Measurements from ENCODE around the gene TANGO6.

The TANGO6 gene

DNA sequence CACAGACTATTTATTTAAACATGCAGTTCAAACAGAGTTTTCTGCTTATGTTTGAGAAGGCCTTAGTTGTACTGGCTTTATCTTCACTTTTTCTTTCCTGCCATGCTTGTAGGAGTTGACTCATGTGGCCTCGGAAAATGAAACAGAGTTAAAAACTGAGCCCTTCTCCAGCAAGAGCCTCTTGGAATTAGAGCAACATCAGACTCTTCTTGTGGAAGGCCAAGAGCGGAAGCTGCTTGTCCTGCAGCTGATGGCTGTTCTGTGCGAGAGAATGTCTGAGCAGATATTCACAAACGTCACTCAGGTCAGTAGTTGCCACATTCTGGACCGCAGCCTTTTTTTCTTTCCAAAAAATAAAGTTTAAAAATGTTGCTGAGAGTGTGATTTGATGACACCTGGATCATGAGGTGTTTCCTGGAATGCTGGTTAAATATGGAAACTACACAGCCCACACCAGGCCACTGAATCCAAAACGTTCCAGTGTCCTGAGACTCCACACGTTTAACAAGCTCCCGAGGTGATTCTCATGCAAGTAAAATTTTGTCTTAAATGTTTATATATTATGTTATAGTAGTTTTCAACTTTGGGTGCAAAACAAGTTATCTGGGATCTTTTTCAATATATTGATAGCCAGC lies 65.9 kb downstream of the TANGO6 start:
- no peak for DNase-seq (ENCODE audit: low spot score)

DNA sequence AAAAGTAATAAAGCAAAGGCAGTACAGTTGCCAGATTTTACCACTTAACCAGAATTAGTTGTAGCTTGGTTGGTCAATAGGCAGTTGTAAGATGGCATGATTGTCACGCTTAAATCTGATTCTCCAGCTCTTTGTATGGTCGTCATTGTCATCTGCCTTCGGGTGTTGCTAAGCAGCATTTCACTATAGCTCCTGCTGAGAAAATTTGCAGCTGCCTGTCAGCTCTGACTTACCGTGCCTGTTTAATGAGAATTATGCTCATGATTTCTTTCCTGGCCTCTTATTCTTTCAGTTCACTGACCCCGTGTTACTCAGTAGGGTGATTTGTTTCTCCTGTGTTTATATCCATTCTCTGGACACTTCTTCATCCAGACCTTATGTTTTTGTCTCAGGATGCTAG lies 66.7 kb downstream of the TANGO6 start:
- no peak for DNase-seq (ENCODE audit: low spot score)

DNA sequence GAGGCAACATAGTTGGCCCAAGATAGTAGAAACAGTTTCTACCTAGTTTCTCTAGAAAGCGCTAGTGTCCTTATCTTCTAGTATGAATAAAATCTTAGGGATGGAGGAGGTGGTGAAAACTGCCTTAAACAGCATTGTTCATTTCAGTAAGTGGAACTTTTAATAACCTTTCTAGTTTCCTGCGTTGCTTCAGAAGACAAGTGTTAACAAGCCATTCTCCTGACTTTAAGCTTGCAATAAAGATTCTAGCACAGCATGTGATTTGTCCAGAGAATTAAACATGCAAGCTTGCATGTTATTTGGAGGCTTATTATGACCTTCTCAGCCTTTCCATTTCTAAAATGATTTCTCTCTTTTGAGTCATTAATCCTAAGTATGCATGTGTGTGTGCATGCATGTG lies 72.3 kb downstream of the TANGO6 start:
- no peak for DNase-seq (ENCODE audit: low spot score)

DNA sequence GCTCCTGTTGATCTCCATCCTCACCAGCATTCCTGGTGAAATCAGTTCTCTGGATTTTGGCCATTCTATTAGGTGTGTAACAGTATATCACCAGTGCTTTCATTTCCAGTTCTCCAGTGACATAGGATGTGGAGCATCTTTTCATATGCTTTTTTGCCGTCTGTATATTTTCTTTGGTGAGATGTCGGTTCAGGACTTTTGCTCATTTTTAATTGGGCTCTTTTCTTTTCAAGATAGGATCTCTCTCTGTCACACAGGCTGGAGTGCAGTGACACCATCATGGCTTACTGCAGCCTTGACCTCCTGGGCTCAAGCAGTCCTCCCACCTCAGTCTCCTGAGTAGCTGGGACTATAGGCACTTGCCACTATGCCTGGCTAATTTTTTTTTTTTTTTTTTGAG lies 74.2 kb downstream of the TANGO6 start:
- DNase-seq (ENCODE audit: low spot score), result no peak

DNA sequence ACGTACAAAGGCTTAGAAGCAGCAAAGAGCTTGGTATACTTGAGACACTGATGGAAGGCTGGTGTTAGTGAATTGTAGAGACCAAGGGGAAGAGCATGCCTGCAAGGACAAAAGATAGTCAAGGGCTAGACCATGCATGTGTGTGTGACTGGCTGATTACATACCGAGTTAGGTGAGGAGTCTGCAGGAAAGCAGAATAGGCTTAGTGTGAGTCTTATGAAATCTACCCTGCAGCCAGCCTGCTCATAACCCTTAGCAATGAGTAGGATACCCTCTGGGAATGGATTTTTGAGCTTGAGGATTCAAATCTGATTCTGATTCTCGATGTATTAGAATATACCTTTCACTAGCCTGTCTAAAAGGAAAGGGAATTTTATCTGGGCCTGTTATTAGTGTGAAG lies 77.0 kb downstream of the TANGO6 start:
- DNase-seq (ENCODE audit: low spot score), result no peak

DNA sequence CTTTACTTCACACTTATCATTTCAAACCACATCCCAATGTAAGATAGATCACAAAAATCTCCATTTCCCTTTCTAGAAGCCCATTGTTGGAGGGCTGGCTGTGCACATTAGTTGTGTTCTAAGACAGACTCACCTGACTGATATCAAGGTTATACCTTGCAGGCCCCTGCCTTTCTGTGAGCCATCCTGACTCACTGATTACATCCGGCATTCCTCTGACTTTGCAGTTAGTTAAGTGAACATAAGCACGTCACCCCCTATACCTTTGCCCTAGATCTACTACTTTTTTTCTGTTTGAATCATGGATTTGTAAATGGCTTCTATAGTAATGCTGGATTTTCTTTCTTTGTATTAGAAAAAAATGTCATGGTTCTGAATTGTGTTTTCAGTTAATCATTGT lies 78.3 kb downstream of the TANGO6 start:
- DNase-seq (ENCODE audit: low spot score), result no peak

DNA sequence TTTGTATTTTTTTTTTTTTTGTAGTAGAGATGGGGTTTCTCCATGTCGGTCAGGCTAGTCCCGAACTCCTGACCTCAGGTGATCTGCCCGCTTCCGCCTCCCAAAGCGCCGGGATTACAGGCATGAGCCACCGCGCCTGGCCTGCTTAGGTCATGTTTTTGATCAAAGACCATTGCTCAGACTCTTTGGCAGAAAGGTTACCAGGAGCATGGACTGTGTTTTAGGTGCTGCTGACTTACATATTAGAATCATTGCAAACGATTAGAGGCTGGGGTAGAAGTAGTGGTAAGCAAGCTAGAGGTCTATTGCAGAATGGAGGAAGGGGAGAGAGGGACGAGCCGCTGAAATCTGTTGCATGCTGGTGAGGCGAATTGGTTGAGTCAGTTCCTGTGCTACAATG lies 79.8 kb downstream of the TANGO6 start:
- no peak for DNase-seq (ENCODE audit: low spot score)

DNA sequence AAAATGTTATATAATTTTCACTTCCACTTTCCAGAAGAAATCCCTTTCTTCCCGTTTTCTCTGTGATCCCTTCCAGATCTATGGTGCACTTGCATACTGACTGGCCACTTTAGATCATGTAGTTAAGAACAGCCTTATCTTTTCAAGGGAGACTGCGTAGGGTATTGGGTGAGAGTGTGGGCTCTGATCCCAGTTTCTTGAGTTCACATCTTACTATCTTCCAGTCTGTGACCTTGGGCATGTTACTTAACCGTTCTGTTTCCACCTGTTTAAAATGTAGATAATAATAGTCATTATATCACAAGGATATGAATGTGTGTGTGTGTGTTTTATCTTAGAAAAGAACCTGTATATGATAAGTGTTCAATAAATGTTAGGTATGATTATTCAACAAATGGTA lies 83.7 kb downstream of the TANGO6 start:
- DNase-seq (ENCODE audit: low spot score), result no peak

DNA sequence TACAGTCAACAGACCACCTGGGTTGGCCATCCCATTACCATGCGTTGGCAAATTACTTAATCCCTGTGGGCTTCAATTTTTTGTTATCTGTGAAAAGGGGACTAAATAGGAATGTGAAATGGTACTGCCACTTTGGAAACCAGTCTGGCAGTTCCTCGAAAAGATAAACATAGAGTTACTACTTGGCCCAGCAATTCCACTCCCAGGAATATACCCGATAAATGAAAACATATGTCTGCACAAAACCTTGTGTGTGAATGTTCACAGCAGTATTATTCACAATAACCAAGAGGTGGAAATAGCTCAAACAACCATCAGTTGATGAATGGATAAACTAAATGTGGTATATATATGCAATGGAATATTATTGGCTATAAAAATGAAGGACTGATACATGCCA lies 87.9 kb downstream of the TANGO6 start:
- no peak for DNase-seq (ENCODE audit: low spot score)

DNA sequence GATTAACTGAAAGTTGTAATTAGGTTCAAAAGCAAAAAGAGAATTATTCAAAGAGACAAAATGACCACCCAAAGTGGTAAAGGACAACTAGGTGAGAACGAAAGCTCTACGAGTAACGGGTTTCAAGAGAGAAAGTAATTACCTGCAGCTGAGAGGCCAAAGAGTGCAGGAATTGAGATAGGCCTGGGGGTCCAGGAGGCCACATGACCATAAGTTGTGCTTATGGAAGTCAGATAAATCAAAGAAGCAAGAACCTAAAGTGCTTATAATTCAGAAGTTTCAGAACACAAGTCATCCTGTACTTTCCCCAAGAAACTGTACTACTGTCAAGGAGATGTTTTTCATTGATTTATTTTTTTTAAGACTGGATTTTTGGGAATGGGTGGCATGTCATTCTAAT lies 91.1 kb downstream of the TANGO6 start:
- no peak for DNase-seq (ENCODE audit: low spot score)

DNA sequence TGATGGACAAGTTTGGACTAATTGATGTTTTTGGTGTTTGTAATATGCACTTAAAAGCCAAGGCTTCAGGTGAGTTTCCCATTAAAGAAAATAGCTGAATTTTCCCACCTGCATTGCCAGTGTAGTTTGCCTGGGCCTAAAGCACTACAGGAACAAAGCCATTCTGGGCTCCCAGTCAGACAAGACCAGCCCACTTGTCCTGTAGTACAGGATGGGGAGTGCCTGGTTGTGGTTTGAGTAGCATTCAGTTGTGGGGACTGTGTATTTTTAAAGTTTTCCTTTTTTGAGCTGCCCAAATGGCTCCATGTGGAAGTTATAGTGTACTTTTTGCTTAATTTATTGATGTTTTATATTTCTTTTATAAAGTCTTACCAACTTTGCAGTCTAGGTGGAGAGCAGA lies 91.7 kb downstream of the TANGO6 start:
- no peak for DNase-seq (ENCODE audit: low spot score)

DNA sequence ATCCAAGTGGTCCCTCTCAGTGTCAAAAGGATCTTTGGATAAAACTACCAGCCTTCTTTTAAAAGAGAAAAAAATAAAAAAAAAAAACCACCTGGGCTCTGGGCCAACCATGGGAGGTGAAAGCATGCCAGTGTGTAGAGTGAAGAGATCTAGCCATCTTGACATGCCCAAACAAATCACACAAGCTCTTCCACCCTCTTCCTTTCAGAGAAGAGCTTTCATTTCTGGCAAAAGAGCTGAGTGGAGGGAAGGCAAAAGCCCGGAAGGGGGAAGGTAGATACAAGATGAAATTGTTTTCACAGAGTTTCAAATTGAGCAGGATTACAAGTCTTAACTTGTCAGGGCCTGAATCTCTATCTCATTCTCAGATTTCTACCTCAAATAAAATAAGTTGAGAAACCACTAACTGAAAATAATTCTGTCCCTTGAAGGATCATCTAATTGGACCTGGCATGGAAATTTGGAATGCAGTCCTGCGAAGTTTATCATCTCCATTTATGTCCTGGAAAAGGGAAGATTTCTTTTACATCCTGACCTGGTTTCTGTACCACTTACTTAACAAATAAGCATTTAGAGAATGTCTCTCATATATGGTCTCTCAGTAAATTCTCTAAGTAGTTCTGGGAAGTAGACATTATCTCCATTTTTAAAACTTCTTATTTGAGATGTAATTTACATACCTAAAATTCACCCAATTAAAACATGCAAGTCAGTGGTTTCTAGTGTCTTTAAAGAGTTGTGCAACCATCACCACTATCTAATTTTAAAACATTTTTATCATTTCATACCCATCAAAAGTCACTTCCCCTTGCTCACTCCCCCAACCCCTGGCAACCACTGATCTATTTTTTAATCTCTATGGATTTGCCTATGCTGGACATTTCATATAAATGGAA lies 93.7 kb downstream of the TANGO6 start:
- no peak for DNase-seq (ENCODE audit: low spot score)

DNA sequence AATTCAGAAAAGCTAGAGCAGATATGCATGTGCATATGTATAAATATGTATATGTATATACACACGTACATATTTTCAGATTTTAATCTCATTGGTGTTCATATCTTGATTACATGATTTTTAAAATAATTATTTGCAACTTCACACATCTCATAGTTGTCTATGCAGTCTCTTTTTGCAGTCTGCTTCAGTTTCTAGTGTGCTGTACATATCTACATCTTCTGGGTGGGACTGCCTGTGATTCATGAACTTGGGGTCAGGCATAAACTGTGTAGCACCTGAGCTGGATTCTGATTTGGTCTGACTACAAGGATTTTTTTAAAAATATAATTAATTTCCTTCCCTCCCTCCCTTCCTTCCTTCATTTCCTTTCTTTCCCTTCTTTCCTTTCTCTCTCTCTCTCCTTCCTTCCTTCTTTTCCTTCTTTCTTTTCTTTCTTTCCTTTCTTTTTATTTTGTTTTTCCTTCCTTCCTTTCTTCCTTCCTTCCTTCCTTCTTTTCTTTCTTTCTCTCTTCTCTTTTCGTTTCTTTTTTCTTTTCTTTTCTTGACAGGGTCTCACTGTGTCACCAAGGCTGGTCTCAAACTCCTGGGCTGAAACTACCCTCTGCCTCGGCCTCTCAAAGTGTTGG lies 96.5 kb downstream of the TANGO6 start:
- DNase-seq (ENCODE audit: low spot score), result no peak

DNA sequence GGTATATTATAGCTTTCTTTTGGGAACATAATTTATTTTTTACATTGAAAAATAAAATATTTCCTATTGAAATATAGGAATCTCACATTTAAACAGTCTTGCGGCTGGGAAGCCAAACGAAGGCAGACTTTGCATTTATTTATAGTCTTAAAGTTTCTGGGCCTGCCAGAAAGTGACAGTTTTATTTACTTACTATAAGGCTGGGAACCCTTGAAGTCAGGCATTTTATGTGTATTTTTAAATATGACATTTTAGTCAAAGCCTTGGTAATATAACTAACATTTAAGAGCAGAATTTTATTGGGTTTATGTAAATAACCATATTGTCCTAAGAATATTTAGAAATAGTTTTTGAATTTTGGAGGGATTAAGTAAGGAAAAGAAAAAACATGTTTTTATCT lies 97.5 kb downstream of the TANGO6 start:
- DNase-seq (ENCODE audit: low spot score), result no peak

DNA sequence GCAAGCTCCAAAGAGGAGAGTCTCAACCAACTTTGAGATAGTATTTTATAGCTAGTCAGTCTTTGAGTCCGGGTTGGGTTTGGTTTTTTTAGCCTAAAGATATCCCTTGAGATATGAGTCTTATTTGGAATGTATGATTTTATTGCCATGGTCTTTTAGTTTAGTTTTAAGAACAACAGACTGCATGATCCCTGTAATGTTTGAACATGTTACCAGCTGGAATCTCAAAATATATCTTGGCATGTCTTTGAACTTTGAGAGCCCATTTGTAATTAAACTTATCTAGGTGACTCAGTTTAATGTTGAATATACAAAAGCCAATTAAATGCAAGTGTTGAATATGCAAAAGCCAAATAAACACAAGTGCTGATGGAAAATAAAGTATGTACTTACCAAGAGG lies 100.6 kb downstream of the TANGO6 start:
- DNase-seq (ENCODE audit: low spot score), result no peak

DNA sequence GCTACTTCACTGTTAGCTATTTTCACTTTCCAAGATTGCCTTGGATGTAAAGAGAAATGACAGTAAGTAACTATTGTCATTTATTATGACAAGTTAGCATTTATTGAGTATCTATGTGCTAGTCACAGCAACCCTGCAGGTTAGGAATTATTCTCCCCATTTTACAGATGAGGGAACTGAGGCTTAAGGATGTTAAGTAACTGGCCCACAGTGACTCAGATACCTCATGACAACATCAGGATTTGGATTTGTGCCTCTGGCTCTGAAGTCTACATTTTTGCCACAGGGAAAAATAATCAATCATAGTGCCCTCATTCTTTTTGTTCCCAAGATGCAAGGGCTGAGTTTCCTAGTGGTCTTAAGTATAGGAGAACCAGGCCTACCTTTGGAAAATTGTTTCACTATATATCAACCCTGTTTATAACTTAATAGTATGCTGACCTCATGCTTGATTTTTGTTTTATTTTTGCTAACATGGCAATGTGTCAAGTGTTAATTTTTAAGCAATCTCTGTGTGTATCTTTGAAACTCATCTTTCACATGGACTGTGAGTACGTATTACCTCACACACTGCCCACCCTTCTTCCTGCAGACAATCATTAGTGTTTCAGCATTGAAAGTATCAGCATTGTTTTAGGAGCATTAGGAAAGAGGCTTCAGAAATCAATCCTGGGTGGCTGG lies 105.0 kb downstream of the TANGO6 start:
- no peak for DNase-seq (ENCODE audit: low spot score)

DNA sequence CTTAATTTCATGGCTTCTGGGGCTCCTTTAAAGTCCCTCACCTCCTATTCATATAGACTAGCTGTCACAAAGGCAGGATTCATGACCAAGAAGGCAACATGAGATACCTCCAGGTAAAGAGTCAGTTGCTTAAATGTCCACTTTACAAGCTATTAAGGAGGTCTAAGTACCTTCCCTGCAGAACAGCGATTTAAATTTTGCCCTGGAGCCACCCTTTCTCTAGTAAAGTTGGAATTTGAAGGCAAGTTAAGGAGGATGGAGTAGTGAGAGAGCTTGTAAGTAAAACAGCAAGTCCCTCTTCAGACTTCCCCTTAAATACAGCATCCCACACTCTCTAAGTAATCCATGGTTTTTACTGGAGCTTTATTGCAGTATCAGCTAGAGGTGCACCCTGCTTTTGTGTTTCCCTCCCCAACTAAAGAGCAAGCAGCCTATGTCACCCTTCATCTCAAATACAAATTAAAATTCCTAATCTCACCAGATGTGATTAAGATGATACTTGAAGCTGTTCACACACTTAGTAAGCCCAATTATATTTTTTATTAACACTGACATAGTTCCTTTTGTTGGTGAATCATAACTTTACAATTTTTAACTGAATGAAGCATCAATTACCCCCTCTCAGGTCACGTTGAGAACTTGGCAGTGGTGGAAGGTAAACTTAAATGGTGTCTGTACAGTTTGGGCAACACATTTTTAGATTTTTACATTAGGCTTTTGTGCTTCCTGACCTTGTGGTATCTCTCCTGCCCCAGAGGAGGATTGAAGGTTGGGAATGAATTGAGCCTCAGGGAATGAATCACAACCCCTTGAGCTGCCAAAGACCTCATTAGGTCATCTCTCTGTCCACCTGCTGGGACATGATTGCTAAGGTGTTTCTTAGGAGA lies 108.9 kb downstream of the TANGO6 start:
- no peak for DNase-seq (ENCODE audit: low spot score)

DNA sequence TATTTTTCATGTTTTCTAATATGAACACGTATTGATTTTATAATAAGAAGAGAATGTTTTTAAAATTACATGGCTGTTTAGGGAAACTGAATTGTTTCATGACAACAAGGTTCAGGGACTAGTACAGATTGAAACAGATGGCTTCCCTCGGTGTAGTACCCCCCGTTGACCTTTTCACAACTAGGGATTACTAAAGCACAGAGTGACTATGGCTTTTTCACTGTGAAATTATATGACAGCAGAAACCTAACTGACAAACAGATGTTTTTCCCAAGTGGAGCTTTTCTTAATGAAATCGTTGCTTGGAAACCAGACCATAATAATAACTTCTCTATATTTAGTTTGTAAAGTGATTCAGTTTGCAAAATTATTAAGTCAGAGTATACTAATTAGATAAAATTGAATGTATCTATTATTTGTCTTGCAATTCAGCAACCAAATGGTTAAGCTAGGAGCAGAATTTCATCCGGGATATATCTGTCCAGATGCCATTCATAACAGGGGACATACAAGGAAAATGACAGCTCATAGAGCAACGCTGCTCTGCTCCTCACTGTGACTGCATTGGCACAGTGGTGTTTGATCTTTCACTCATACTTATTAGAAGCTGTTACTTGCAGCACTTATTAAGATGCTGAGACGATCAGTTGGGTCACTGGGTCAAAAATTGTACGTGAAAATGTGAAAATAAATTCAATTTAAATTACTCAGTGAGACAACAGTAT lies 111.7 kb downstream of the TANGO6 start:
- no peak for DNase-seq (ENCODE audit: low spot score)

DNA sequence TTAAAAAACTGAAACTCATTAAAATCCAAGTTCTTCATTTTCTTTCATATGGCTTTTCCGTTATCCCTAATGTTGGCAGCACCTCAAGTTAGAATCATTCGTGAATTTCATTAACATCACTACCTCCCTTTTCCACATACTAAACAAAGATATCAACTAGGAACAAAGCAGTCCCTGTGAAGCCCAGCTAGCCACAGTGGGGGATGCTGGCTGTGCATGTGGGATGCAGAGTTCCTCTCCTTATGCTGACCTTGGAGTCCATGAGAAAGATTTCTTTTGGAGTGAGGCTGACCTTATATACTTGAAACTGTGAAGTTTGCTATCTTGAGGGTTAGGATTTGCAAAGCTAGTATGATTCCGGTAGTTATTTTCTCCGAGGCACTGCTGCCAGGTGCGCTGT lies 117.6 kb downstream of the TANGO6 start:
- no peak for DNase-seq (ENCODE audit: low spot score)

DNA sequence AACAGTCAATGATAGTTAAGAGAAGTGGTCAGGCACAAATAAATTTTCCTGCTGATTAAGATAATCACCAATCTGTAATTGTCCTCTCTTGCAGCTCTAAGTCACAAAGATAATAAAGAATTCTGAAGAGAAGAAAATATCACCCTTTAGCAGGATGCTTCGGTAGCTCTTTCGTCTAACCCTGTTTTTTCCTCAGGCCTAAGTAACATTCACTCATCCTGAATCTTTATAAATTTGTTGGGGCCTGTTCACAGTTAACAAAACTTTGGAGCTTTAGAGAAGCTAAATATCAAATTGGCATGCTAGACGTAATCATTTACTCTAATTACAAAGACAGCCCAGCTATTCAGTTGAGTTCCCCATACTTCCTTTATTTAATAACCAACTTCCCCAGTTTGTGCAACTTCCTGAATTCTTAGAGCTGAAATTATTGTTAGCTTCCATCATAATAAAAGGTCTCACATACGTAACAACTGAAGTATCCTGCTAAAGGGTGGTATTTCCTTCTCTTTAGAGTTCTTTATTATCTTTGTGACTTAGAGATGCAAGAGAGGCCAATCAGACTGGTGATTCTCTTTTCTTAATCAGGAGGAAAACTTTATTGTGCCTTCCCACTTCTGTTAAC lies 118.6 kb downstream of the TANGO6 start:
- DNase-seq (ENCODE audit: low spot score), result peak; percentile 39

DNA sequence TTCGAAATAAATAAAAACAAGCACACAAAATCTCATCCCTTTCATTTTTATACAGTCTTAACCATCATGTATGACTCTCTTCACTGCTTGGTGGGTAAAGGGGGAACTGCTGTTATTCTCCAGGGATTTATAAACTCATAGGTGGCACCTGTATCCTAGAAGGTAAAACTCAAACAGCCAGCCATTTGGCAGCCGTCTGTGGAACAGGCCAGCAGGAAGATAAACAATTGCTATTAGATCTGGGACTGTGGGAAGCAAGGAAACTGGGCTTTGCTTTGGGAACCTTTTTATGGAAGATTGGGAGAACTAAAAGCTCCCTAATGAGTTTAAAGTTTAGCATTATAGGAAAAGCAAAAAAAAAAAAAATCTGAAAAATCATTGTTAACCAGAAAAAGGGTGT lies 126.0 kb downstream of the TANGO6 start:
- no peak for DNase-seq (ENCODE audit: low spot score)

All from kidney capillary endothelial cell (primary cell).